HG02610 (cell line): ENCODE results near the gene RPA1.

Experiments
- ATAC-seq: cut with Tn5 transposase; IDR thresholded peaks from one replicate; pipeline ENCODE4 v1.9.1; 2021; ENCODE audit warnings: mild to moderate bottlenecking, moderate library complexity; ENCODE audit not compliant: unreplicated experiment

RPA1 gene

GRCh38 chr17:1939981-1940809 lies 110.4 kb downstream of the RPA1 start:
- no peak for ATAC-seq

- ATAC-seq: no peak
Measured at GRCh38 chr17:1940810-1941185, 111.0 kb downstream of the RPA1 start.

GRCh38 chr17:1941272-1942065 lies 111.7 kb downstream of the RPA1 start:
- no peak for ATAC-seq

- ATAC-seq: no peak
Measured at GRCh38 chr17:1942066-1942365, 112.2 kb downstream of the RPA1 start.

- ATAC-seq: no peak
Measured at GRCh38 chr17:1942666-1943435, 113.0 kb downstream of the RPA1 start.

- ATAC-seq: no peak
Measured at GRCh38 chr17:1943436-1943831, 113.6 kb downstream of the RPA1 start.

- no peak for ATAC-seq
Measured at GRCh38 chr17:1945621-1946020, 115.8 kb downstream of the RPA1 start.

GRCh38 chr17:1946021-1946932 lies 116.5 kb downstream of the RPA1 start:
- no peak for ATAC-seq

- no peak for ATAC-seq
Measured at GRCh38 chr17:1947229-1947742, 117.5 kb downstream of the RPA1 start.

- no peak for ATAC-seq
Measured at GRCh38 chr17:1947743-1948516, 118.1 kb downstream of the RPA1 start.

- ATAC-seq: no peak
Measured at GRCh38 chr17:1948517-1948825, 118.7 kb downstream of the RPA1 start.
